Transverse colon (tissue), 3 donors: Measurements from ENCODE around the gene SLC25A18.

Source experiments
- EP300 ChIP-seq: sonication (generic); formaldehyde crosslinking; IDR thresholded peaks from one replicate; pipeline ENCODE4 v1.6.1; 2017; ENCODE audit warnings: antibody characterized with exemption, low read depth
- POLR2A ChIP-seq: fragments of 450-650 bp; IDR thresholded peaks from one replicate; pipeline ENCODE4 v1.6.1; 2016; ENCODE audit warnings: antibody characterized with exemption, mild to moderate bottlenecking, moderate library complexity
- POLR2AphosphoS5 ChIP-seq, 3 donors: sonication (generic); formaldehyde crosslinking; IDR thresholded peaks; one replicate each; pipeline ENCODE4 v1.6.1; 2016; ENCODE audit warnings: antibody characterized with exemption in 3 of 3

- TF ChIP-seq POLR2A, result no peak
- TF ChIP-seq EP300, result no peak
- no peak for TF ChIP-seq POLR2AphosphoS5 (IDR thresholded peaks at IDR 0.05)
Observed at GRCh38 chr22:17588606-17589005, 25.3 kb downstream of the SLC25A18 start.
